Right lobe of liver (tissue), 6 donors: ENCODE data around the gene DDX17. TPM values are rescaled to one million over a fixed set of nuclear protein-coding genes. Genes with fewer than 3 reads are reported as not detected.

Experiments used
- ATAC-seq, 4 donors: fragments of 200-7000 bp; cut with Tn5 transposase; one replicate each; pipeline ENCODE4 v1.9.1; 2020; ENCODE audit warnings: mild to moderate bottlenecking in 4 of 4, moderate library complexity in 4 of 4
- DNase-seq, 3 donors: peaks; one replicate each; pipeline ENCODE4 v3.0.0-alpha.2; 2020
- H3K27ac ChIP-seq, 3 donors: fragments of 200-600 bp; one replicate each; pipeline ENCODE4 v1.8.0; 2022
- H3K27me3 ChIP-seq, 2 donors: fragments of 200-600 bp; one replicate each; pipeline ENCODE4 v1.8.0; 2022
- H3K36me3 ChIP-seq, 4 donors: fragments of 200-600 bp; sonication (generic) in 1 of 4; one replicate each; pipeline versions ENCODE4 v1.5.1 to v1.8.0; 2017 to 2022; ENCODE audit warnings: control low read depth in 1 of 4
- H3K4me1 ChIP-seq, 4 donors: fragments of 200-600 bp; sonication (generic) in 1 of 4; one replicate each; pipeline versions ENCODE4 v1.5.1 to v1.8.0; 2017 to 2022; ENCODE audit warnings: control low read depth in 1 of 4
- H3K4me3 ChIP-seq, 3 donors: fragments of 200-600 bp; one replicate each; pipeline ENCODE4 v1.8.0; 2022
- H3K9me3 ChIP-seq, 4 donors: fragments of 200-600 bp; sonication (generic) in 1 of 4; one replicate each; pipeline versions ENCODE4 v1.5.1 to v1.8.0; 2017 to 2022; ENCODE audit warnings: control low read depth in 1 of 4
- POLR2A ChIP-seq: fragments of 450-650 bp; IDR thresholded peaks from one replicate; pipeline ENCODE4 v1.6.1; 2017; ENCODE audit warnings: antibody characterized with exemption, mild to moderate bottlenecking
- WGBS: methylation state at CpG from one replicate; pipeline ENCODE4 v1.1.6; 2018; ENCODE audit warnings: low coverage, low lambda C conversion rate; ENCODE audit not compliant: insufficient coverage; ENCODE audit errors: missing lambda C conversion rate; 5-methylcytosine and 5-hydroxymethylcytosine counted together
- intact Hi-C, 2 donors: fragments of 100-400 bp; cut with DNase I; formaldehyde crosslinking; loops; one replicate each; pipeline versions ENCODE4 v1.11.2 to v1.14.1; 2022
- total RNA-seq, 6 experiments: library from RNA; depleted of rRNA in 2 of 6; stranded (reverse); fragments of >200 nt in 2 of 6; fragmentation: NEBNext Ultra II Directional in 3 of 6; extraction: Animal tissue kit (Norgen Biotek cat#: 25700) in 3 of 6; gene quantifications; one replicate each; pipeline versions ENCODE4 v1.1.0 to v1.2.4, GENCODE V29; 2016 to 2023
- TF ChIP-seq, protein P1 (sequence below), 4 donors: fragments of 200-600 bp in 3 of 4; fragments of 450-650 bp in 1 of 4; IDR thresholded peaks; one replicate each; pipeline versions ENCODE4 v1.5.1 to v1.8.0; 2016 to 2022; ENCODE audit warnings: antibody characterized with exemption in 4 of 4, mild to moderate bottlenecking in 2 of 4
- donor health status: DM: no; HTN: yes; CAD: no.
- donor health status: DM: no; HTN: no; CAD: no.
- donor health status: DM: no; HTN: no; CAD: no.
- donor health status: DM: no; HTN: yes; CAD: no.
- donor health status: DM: no; HTN: yes; CAD: no.

DDX17 gene
- total RNA-seq, 6 experiments from 2014 or later = 128 to 205 (median 184) TPM

GRCh38 chr22:38497869-38498268, 8.2 kb downstream of the DDX17 start:
- Histone ChIP-seq H3K27me3 (no peaks in the 10 kb centered on the region), H3K4me3 (no peak overlapping the region), H3K36me3 (peaks cover 41 to 87% (median 66%) of the 10 kb centered on the region in 4 donors), H3K9me3 (no peaks in the 10 kb centered on the region), H3K27ac (no peak overlapping the region), H3K4me1 (peaks cover 0 to 9% (median 0%) of the 10 kb centered on the region in 4 donors)
- DNase-seq (no peak), ATAC-seq (no peak)
- intact Hi-C loops = no loop called here
- TF ChIP-seq POLR2A = no peak
- TF ChIP-seq, protein P1, sequence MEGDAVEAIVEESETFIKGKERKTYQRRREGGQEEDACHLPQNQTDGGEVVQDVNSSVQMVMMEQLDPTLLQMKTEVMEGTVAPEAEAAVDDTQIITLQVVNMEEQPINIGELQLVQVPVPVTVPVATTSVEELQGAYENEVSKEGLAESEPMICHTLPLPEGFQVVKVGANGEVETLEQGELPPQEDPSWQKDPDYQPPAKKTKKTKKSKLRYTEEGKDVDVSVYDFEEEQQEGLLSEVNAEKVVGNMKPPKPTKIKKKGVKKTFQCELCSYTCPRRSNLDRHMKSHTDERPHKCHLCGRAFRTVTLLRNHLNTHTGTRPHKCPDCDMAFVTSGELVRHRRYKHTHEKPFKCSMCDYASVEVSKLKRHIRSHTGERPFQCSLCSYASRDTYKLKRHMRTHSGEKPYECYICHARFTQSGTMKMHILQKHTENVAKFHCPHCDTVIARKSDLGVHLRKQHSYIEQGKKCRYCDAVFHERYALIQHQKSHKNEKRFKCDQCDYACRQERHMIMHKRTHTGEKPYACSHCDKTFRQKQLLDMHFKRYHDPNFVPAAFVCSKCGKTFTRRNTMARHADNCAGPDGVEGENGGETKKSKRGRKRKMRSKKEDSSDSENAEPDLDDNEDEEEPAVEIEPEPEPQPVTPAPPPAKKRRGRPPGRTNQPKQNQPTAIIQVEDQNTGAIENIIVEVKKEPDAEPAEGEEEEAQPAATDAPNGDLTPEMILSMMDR (IDR thresholded peaks at IDR 0.05) = no peak
- 81% methylated on average over 3 of the region's 3 CpGs for WGBS

- peaks cover 0 to 13% (median 6%) of the 10 kb centered on the region in 4 donors for H3K4me1 ChIP-seq
- no peak overlapping the region for H3K4me3 ChIP-seq
- H3K27me3 ChIP-seq = no peaks in the 10 kb centered on the region
- no peak overlapping the region for H3K27ac ChIP-seq
- no peaks in the 10 kb centered on the region for H3K9me3 ChIP-seq
- intact Hi-C loops = no loop called here
- DNase-seq = no peak
- TF ChIP-seq POLR2A = no peak
- TF ChIP-seq, protein P1 (IDR thresholded peaks at IDR 0.05) = no peak
- no peak for ATAC-seq
- 95% methylated on average over 11 of the region's 12 CpGs for WGBS
- H3K36me3 ChIP-seq = peaks cover 54 to 97% (median 78%) of the 10 kb centered on the region in 4 donors
These were observed 11.2 kb downstream of the DDX17 start for GRCh38 chr22:38494939-38495338.

DNA sequence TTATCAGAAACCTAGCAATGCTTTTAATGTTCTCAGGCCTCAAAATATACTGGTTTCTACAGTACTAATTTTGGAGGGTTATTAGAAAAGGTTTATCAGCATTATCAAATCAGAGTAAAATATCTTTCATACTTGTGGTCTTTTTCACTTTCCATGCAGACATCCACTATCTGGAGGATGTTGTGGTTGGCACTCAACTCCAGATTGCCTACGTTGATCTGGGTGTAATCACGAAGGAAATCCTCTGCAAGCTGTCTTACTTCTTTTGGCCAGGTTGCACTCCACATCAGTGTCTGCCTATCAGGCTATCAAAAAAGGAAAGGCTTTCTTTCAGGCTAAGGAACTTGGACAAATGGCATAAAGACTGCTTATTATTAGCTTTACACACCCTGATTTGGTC, 11.6 kb downstream of the DDX17 start:
- Histone ChIP-seq H3K4me3 (no peak overlapping the region), H3K4me1 (peaks cover 0 to 13% (median 6%) of the 10 kb centered on the region in 4 donors), H3K27ac (no peak overlapping the region), H3K36me3 (peaks cover 57 to 97% (median 79%) of the 10 kb centered on the region in 4 donors), H3K27me3 (no peaks in the 10 kb centered on the region), H3K9me3 (no peaks in the 10 kb centered on the region)
- whole genome bisulfite sequencing = 31% methylated on average over 2 of the region's 2 CpGs
- no peak for ATAC-seq
- TF ChIP-seq POLR2A = no peak
- TF ChIP-seq, protein P1 (IDR thresholded peaks at IDR 0.05) = no peak
- no peak for DNase-seq
- intact Hi-C loops = no loop called here

DNA sequence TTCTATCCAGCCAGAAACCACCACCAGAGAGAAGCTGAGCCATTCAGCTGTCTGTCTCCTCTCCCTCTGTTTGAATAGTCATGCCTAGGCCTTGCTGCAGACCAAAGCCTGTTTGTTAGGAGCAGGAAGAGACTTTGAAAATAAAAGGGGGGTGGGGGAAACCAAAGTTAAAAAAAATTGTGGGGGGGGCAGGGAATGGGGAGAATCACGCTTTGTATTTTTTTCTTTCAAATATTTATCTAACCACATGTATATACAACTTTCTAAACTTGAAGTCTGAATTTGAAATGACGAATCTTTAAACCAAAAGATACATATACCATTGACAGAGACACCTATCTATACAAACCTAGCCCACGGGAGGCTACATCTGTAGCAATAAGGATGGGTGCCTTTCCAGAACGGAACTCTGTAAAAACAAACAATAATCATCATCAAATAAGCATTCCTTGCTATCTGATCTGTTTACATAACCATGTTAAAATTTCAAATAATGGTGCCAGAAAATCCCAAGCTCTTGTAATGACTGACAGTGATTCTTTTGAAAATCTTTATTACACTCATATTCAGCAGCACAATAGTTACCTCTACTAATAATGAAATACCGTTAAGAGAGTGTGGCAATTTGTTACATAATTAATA, 14.3 kb downstream of the DDX17 start:
- DNase-seq = no peak
- H3K4me1 ChIP-seq = peaks cover 0 to 13% (median 6%) of the 10 kb centered on the region in 4 donors
- no peaks in the 10 kb centered on the region for H3K27me3 ChIP-seq
- H3K9me3 ChIP-seq = no peaks in the 10 kb centered on the region
- ATAC-seq = peak in 2 of 4 donors; percentile 13 to 31
- 59% methylated on average over 5 of the region's 5 CpGs for WGBS
- intact Hi-C loops = no loop called here
- TF ChIP-seq, protein P1 (IDR thresholded peaks at IDR 0.05) = no peak
- no peak for TF ChIP-seq POLR2A
- H3K4me3 ChIP-seq = no peak overlapping the region
- H3K36me3 ChIP-seq = peaks cover 48 to 99% (median 79%) of the 10 kb centered on the region in 4 donors
- peak overlapping the region; percentile 48 to 65 (median 62) for H3K27ac ChIP-seq
